GM12878 (cell line): ENCODE results near the gene MCM5. TPM values are rescaled to one million over a fixed set of nuclear protein-coding genes. Genes with fewer than 3 reads are reported as not detected.

ENCODE experiments used
- ATAC-seq: fragments of 200-7000 bp; cut with Tn5 transposase; 3 replicates; pipeline ENCODE4 v1.9.1; 2020; ENCODE audit warnings: mild to moderate bottlenecking, moderate library complexity
- BruUV-seq: library from RNA; stranded (reverse); fragments of 400-500 nt; replicated peaks from 2 replicates; lab custom pipeline; 2021; lab: Mats Ljungman, UMichigan
- CTCF ChIA-PET: fragments of 300-600 bp; sonication (Branson Sonifier 250); formaldehyde crosslinking; extraction: SDS; loops from one replicate; lab custom pipeline; 2021; ENCODE audit warnings: inconsistent platforms; lab: Yijun Ruan, JAX
- POLR2A ChIA-PET: fragments of 350-600 bp; formaldehyde crosslinking; extraction: SDS; loops from one replicate; lab custom pipeline; 2021; ENCODE audit warnings: inconsistent platforms; lab: Charles Lee
- RAD21 ChIA-PET: fragments of 300-600 bp; sonication (Branson Sonifier 250); formaldehyde crosslinking; loops from one replicate; lab custom pipeline; 2023; ENCODE audit warnings: antibody characterized with exemption; ENCODE audit not compliant: unreplicated experiment; lab: Charles Lee
- SMC1A ChIA-PET: fragments of 300-600 bp; sonication (Branson Sonifier 250); formaldehyde crosslinking; loops from one replicate; lab custom pipeline; 2023; ENCODE audit not compliant: unreplicated experiment, uncharacterized antibody; lab: Charles Lee
- DNase-seq: peaks from one replicate; pipeline ENCODE4 v3.0.0-alpha.2; 2011; ENCODE audit warnings: low read depth, low spot score
- FAIRE-seq: peaks from 3 replicates; lab custom pipeline; 2011; peaks lifted over from hg19 to GRCh38; lab: Jason Lieb, UNC
- H2AFZ ChIP-seq: 2 replicates; pipeline ENCODE4 v1.6.0; 2011; ENCODE audit warnings: low read depth, low read length, control low read depth; ENCODE audit not compliant: control insufficient read depth
- H3K27ac ChIP-seq: 2 replicates; pipeline ENCODE4 v1.5.1; 2011; ENCODE audit warnings: control low read depth; ENCODE audit not compliant: control insufficient read depth, insufficient read depth
- H3K27me3 ChIP-seq, 2 experiments: replicated peaks in 1 of 2; 2 replicates each; pipeline versions ENCODE4 v1.6.0 to v1.6.1; 2011; ENCODE audit warnings: low read length in 1 of 2; ENCODE audit not compliant: control insufficient read depth in 2 of 2, insufficient read depth in 2 of 2
- H3K36me3 ChIP-seq, 2 experiments: 2 replicates each; pipeline ENCODE4 v1.5.1; 2011; ENCODE audit warnings: low read length in 1 of 2; ENCODE audit not compliant: control insufficient read depth in 2 of 2, insufficient read depth in 2 of 2
- H3K4me1 ChIP-seq: 2 replicates; pipeline ENCODE4 v1.6.1; 2011; ENCODE audit warnings: mild to moderate bottlenecking, low read length, moderate library complexity, mixed read lengths; ENCODE audit not compliant: control insufficient read depth, insufficient read depth
- H3K4me2 ChIP-seq: 2 replicates; pipeline ENCODE4 v1.6.0; 2011; ENCODE audit warnings: control low read depth; ENCODE audit not compliant: control insufficient read depth, insufficient read depth
- H3K4me3 ChIP-seq: fragments of 200-600 bp; sonication (generic); 2 replicates; pipeline ENCODE4 v1.5.1; 2016
- H3K79me2 ChIP-seq: 2 replicates; pipeline ENCODE4 v1.6.0; 2011; ENCODE audit warnings: low read length; ENCODE audit not compliant: control insufficient read depth, insufficient read depth
- H3K9ac ChIP-seq: 2 replicates; pipeline ENCODE4 v1.8.0; 2011; ENCODE audit warnings: low read length, control low read depth, mixed read lengths; ENCODE audit not compliant: control insufficient read depth, insufficient read depth
- H3K9me3 ChIP-seq: replicated peaks from 3 replicates; pipeline ENCODE4 v1.5.1; 2011; ENCODE audit warnings: mild to moderate bottlenecking, low read length; ENCODE audit not compliant: control insufficient read depth, insufficient read depth
- H4K20me1 ChIP-seq: 2 replicates; pipeline ENCODE4 v1.6.0; 2011; ENCODE audit not compliant: control insufficient read depth, insufficient read depth
- CEBPB ChIP-seq, 2 experiments: fragments of 150-350 bp in 1 of 2; IDR thresholded peaks; 2 replicates each; pipeline ENCODE4 v1.6.1; 2012 to 2014; ENCODE audit warnings: low read depth in 2 of 2, low read length in 2 of 2, borderline replicate concordance in 1 of 2, inconsistent platforms in 1 of 2
- CUX1 ChIP-seq: IDR thresholded peaks from 2 replicates; pipeline ENCODE4 v1.6.1; 2012; ENCODE audit warnings: improper control_type of control experiment, low read depth, low read length; ENCODE audit not compliant: insufficient replicate concordance
- E2F4 ChIP-seq: IDR thresholded peaks from 2 replicates; pipeline ENCODE4 v1.6.1; 2012; ENCODE audit warnings: low read depth, low read length, improper control_type of control experiment
- FOS ChIP-seq: IDR thresholded peaks from 3 replicates; pipeline ENCODE4 v1.6.1; 2011; ENCODE audit warnings: borderline replicate concordance; ENCODE audit not compliant: insufficient read length; ENCODE audit errors: extremely low read depth
- KAT2A ChIP-seq: conservative IDR thresholded peaks from 2 replicates; pipeline ENCODE4 v1.6.1; 2011; ENCODE audit warnings: low read depth, low read length; ENCODE audit not compliant: control insufficient read depth
- MEF2B ChIP-seq: fragments of 450-650 bp; IDR thresholded peaks from 2 replicates; pipeline ENCODE4 v1.6.1; 2018; ENCODE audit warnings: mild to moderate bottlenecking, moderate library complexity; ENCODE audit not compliant: partially characterized antibody, poor library complexity, severe bottlenecking
- NRF1 ChIP-seq: conservative IDR thresholded peaks from 2 replicates; pipeline ENCODE4 v1.6.1; 2011; ENCODE audit warnings: mild to moderate bottlenecking, low read depth, low read length, improper control_type of control experiment
- SPI1 ChIP-seq: IDR thresholded peaks from 2 replicates; pipeline ENCODE4 v1.6.1; 2011; ENCODE audit warnings: low read depth, mild to moderate bottlenecking, low read length, moderate library complexity, borderline replicate concordance; ENCODE audit not compliant: insufficient read depth
- TCF3 ChIP-seq: IDR thresholded peaks from 2 replicates; pipeline ENCODE4 v1.6.1; 2012; ENCODE audit warnings: low read depth, mild to moderate bottlenecking, low read length, borderline replicate concordance; ENCODE audit not compliant: insufficient read depth
- USF2 ChIP-seq: IDR thresholded peaks from 2 replicates; pipeline ENCODE4 v1.6.1; 2011; ENCODE audit warnings: low read depth, low read length, improper control_type of control experiment, borderline replicate concordance
- ZNF384 ChIP-seq: IDR thresholded peaks from 2 replicates; pipeline ENCODE4 v1.6.1; 2012; ENCODE audit warnings: low read depth, mild to moderate bottlenecking, low read length, improper control_type of control experiment, borderline replicate concordance
- ZNF687 ChIP-seq: fragments of 450-650 bp; IDR thresholded peaks from 2 replicates; pipeline ENCODE4 v1.6.1; 2017; ENCODE audit warnings: mild to moderate bottlenecking, moderate library complexity
- WGBS: methylation state at CpG from one replicate; pipeline ENCODE4 v1.1.6; 2016; ENCODE audit warnings: low lambda C conversion rate; ENCODE audit not compliant: insufficient replicate concordance, insufficient coverage; ENCODE audit errors: missing lambda C conversion rate; 5-methylcytosine and 5-hydroxymethylcytosine counted together
- in situ Hi-C: fragments of 300-500 bp; cut with MboI; formaldehyde crosslinking; loops from 9 replicates; pipeline ENCODE4 v1.14.3; 2018; ENCODE audit warnings: mixed read lengths
- intact Hi-C: fragments of 100-400 bp; cut with micrococcal nuclease; formaldehyde crosslinking; loops from one replicate; pipeline ENCODE4 v1.14.2; 2022; ENCODE audit not compliant: unreplicated experiment
- polyA plus RNA-seq, 11 experiments: library from polyadenylated mRNA; depleted of rRNA in 4 of 11; unstranded in 6 of 11; stranded (reverse) in 5 of 11; fragments of >200 nt; fragmentation: Nextera tagmentation in 4 of 11; fragmentation: Illumina TruSeq in 1 of 11; extraction: Ambion mirVana in 4 of 11; extraction: Trizol in 1 of 11; gene quantifications; 1 replicate in 1 of 11; 2 replicates in 10 of 11; pipeline versions ENCODE4 v1.2.1 to v1.2.3, GENCODE V29; 2011 to 2016; ENCODE audit warnings: inconsistent platforms in 2 of 11, missing spikeins in 2 of 11, low read depth in 1 of 11
- total RNA-seq, 4 experiments: library from RNA; depleted of rRNA in 3 of 4; stranded (reverse); fragments of >200 nt in 3 of 4; fragmentation: Illumina TruSeq in 1 of 4; extraction: Trizol in 1 of 4; gene quantifications; 2 replicates each; pipeline versions ENCODE4 v1.2.1 to v1.2.3, GENCODE V29; 2013 to 2021

Gene MCM5
- total and polyA plus RNA-seq, 10 of the 15 experiments (the other 5 are each of a cell fraction or from before 2014, with no cell fraction given), result 14.1 to 360 (median 164) TPM

- Histone ChIP-seq H3K4me1 (no peaks in the 10 kb centered on the region), H3K27me3 (no peaks in the 10 kb centered on the region), H3K36me3 (no peaks in the 10 kb centered on the region), H3K9ac (no peak overlapping the region), H3K4me2 (no peak overlapping the region), H2AFZ (no peak overlapping the region), H3K27ac (no peak overlapping the region), H3K79me2 (no peaks in the 10 kb centered on the region), H3K9me3 (no peaks in the 10 kb centered on the region; the same call in 2 of the 3 replicates), H3K4me3 (no peak overlapping the region), H4K20me1 (no peaks in the 10 kb centered on the region)
- DNase-seq (no peak), FAIRE-seq (no peak), ATAC-seq (no peak)
- ChIA-PET CTCF (interaction anchor here (1.0 kb wide), 1 partner anchor 125 kb away, joined by 5 read pairs; no protein-coding TSS in a partner anchor), SMC1A (interaction anchor here (0.5 kb wide), 1 partner anchor 97 kb away, joined by 3 read pairs; no protein-coding TSS in a partner anchor), RAD21 (no interaction called here), POLR2A (no interaction called here)
- intact Hi-C loops (no loop called here), in situ Hi-C loops (no loop called here)
- WGBS, result 73% methylated on average over 6 of the region's 6 CpGs
- no TSS peak for BruUV-seq
- no peak for TF ChIP-seq E2F4
- no peak for TF ChIP-seq NRF1
- no peak for TF ChIP-seq TCF3
- no peak for TF ChIP-seq KAT2A
- no peak for TF ChIP-seq SPI1
- no peak for TF ChIP-seq ZNF384
- TF ChIP-seq MEF2B, result no peak
- TF ChIP-seq FOS, result no peak
- no peak for TF ChIP-seq ZNF687
- TF ChIP-seq CUX1, result no peak
- no peak for TF ChIP-seq CEBPB (IDR thresholded peaks at IDR 0.05; ENCODE audit: borderline replicate concordance in 1 of 2, low read depth in 2 of 2, low read length in 2 of 2)
- TF ChIP-seq USF2, result no peak
Measured at GRCh38 chr22:35472488-35472887, 72.5 kb downstream of the MCM5 start.
